Cardiac muscle cell (in vitro differentiated cells and primary cell): ENCODE results near the gene ZNRF3. TPM values are rescaled to one million over a fixed set of nuclear protein-coding genes. Genes with fewer than 3 reads are reported as not detected.
A peak's percentile ranks its signal among the peaks of the same experiment; 100 is the strongest.
"Not testable (repeated sequence)": the region's sequence is repeated elsewhere in the genome, so short reads cannot be mapped to it uniquely, and the experiment has no call there.

Source experiments
- DNase-seq, 2 donors: peaks; one replicate each; pipeline versions ENCODE4 v3.0.0 to v3.0.0-alpha.2; 2010 to 2017; ENCODE audit warnings: low read depth in 1 of 2, low spot score in 1 of 2
- H3K27ac ChIP-seq: fragments of 200-600 bp; sonication (generic); 2 replicates; pipeline ENCODE4 v1.5.1; 2016
- H3K27me3 ChIP-seq: fragments of 200-600 bp; sonication (generic); 2 replicates; pipeline ENCODE4 v1.6.0; 2016; ENCODE audit warnings: control low read depth
- H3K36me3 ChIP-seq: fragments of 200-600 bp; sonication (generic); 2 replicates; pipeline ENCODE4 v1.5.1; 2016; ENCODE audit warnings: control low read depth
- H3K4me1 ChIP-seq: fragments of 200-600 bp; sonication (generic); 2 replicates; pipeline ENCODE4 v1.8.1; 2017; ENCODE audit warnings: low read depth, mild to moderate bottlenecking, mixed run types
- H3K4me3 ChIP-seq: fragments of 200-600 bp; sonication (generic); 2 replicates; pipeline ENCODE4 v1.5.1; 2016; ENCODE audit warnings: mild to moderate bottlenecking
- H3K9me3 ChIP-seq: fragments of 200-600 bp; sonication (generic); 2 replicates; pipeline ENCODE4 v1.5.1; 2017; ENCODE audit warnings: low read depth, mild to moderate bottlenecking, control low read depth
- polyA plus RNA-seq: library from polyadenylated mRNA; unstranded; fragments of >200 nt; fragmentation: Nextera tagmentation; extraction: Ambion mirVana; gene quantifications from 2 replicates; pipeline ENCODE4 v1.2.1, GENCODE V29; 2016
- total RNA-seq: library from RNA; depleted of rRNA; stranded (reverse); fragments of >200 nt; gene quantifications from 2 replicates; pipeline ENCODE4 v1.2.3, GENCODE V29; 2016
- TF ChIP-seq, protein P1 (sequence below): IDR thresholded peaks from 2 replicates; pipeline ENCODE4 v1.5.1; 2012; ENCODE audit warnings: low read depth, mild to moderate bottlenecking, low read length

Gene ZNRF3
- total and polyA plus RNA-seq, 2 experiments from 2014 or later = 23.8 to 40.4 TPM

DNA sequence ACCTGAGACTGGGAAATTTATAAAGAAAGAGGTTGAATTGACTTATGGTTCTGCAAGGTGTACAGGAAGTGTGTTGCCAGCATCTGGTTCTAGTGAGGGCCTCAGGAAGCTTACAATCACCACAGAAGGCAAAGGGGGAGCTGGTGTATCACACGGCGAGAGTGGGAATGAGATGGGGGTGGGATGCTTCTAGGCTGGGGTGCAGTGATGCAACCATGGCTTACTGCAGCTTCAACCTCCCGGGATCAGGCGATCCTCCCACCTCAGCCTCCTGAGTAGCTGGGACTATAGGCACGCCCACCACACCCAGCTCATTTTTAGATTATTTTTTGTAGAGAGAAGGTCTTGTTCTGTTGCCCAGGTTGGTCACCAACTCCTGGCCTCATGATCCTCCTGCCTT is 117.3 kb downstream of the ZNRF3 start:
- TF ChIP-seq, protein P1, sequence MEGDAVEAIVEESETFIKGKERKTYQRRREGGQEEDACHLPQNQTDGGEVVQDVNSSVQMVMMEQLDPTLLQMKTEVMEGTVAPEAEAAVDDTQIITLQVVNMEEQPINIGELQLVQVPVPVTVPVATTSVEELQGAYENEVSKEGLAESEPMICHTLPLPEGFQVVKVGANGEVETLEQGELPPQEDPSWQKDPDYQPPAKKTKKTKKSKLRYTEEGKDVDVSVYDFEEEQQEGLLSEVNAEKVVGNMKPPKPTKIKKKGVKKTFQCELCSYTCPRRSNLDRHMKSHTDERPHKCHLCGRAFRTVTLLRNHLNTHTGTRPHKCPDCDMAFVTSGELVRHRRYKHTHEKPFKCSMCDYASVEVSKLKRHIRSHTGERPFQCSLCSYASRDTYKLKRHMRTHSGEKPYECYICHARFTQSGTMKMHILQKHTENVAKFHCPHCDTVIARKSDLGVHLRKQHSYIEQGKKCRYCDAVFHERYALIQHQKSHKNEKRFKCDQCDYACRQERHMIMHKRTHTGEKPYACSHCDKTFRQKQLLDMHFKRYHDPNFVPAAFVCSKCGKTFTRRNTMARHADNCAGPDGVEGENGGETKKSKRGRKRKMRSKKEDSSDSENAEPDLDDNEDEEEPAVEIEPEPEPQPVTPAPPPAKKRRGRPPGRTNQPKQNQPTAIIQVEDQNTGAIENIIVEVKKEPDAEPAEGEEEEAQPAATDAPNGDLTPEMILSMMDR = no peak

GRCh38 chr22:29002603-29003002 is 119.2 kb downstream of the ZNRF3 start:
- Histone ChIP-seq H3K9me3 (no peaks in the 10 kb centered on the region), H3K27ac (peak overlapping the region; percentile 86), H3K4me3 (no peak overlapping the region), H3K4me1 (peaks cover 73% of the 10 kb centered on the region), H3K36me3 (no peaks in the 10 kb centered on the region), H3K27me3 (no peaks in the 10 kb centered on the region)
- no peak for DNase-seq
- TF ChIP-seq, protein P1 = no peak

More for the DNA sequence above, 117.3 kb downstream of the ZNRF3 start:
- H3K36me3 ChIP-seq = no peaks in the 10 kb centered on the region
- H3K4me1 ChIP-seq = peaks cover 57% of the 10 kb centered on the region
- no peak overlapping the region for H3K27ac ChIP-seq
- H3K4me3 ChIP-seq = no peak overlapping the region
- DNase-seq = no peak
- no peaks in the 10 kb centered on the region for H3K27me3 ChIP-seq
- no peaks in the 10 kb centered on the region for H3K9me3 ChIP-seq

DNA sequence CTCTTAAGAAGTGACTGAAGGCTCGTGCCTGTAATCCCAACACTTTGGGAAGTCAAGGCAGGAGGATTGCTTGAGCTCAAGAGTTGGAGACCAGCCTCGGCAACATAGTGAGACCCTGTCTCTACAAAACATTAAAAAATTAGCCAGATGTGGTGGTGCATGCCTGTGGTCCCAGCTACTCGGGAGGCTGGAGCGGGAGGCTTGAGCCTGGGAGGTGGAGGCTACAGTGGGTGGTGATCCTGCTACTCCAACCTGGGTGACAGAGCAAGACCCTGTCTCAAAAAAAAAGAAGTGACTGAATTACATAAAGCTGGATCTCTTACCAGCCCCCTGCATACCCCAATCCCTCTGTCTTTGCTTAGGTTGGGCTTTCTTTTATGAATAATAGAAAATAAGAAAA is 120.2 kb downstream of the ZNRF3 start:
- Histone ChIP-seq H3K9me3 (no peaks in the 10 kb centered on the region), H3K27me3 (no peaks in the 10 kb centered on the region), H3K4me3 (no peak overlapping the region), H3K36me3 (no peaks in the 10 kb centered on the region), H3K27ac (peak overlapping the region; percentile 86), H3K4me1 (peaks cover 79% of the 10 kb centered on the region)
- TF ChIP-seq, protein P1 = no peak
- no peak for DNase-seq

DNA sequence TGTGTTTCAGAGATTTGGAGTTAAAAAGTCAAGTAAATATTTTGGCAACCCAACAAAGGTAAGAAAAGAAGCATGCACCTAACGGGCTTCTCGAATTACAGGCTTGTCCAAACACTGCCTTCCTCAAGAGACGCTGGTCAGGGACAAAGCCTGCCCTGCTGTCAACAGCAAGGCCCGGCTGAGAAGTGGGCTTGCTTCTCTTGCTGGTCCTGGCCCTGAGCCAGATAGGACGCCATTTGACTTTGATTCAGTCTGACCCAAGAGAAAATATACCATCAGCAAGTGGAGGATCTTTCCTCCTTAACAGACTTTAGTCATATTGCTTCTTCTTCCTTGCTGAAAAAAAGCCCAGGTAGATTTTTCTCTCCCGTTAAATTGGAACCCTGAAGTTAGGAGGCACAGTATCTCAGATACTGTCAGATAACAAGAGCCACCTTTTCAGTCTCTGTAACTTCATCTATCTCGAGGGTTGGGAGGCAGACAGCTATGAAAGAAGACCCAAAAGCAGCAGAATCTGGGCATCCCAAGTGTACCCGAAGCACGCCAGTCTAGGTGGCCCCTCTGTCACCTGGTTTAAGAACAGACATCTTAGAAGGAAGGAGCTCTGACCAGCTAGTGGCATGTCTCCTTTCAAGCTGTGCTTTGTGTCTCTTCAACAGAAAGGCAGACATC is 120.7 kb downstream of the ZNRF3 start:
- H3K27ac ChIP-seq = peak overlapping the region; percentile 86
- H3K4me1 ChIP-seq = peaks cover 81% of the 10 kb centered on the region
- no peak overlapping the region for H3K4me3 ChIP-seq
- H3K36me3 ChIP-seq = no peaks in the 10 kb centered on the region
- no peaks in the 10 kb centered on the region for H3K9me3 ChIP-seq
- DNase-seq = peak in 1 of 2 donors; percentile 83
- no peaks in the 10 kb centered on the region for H3K27me3 ChIP-seq
- TF ChIP-seq, protein P1 = no peak

- peak overlapping the region; percentile 3 for H3K4me3 ChIP-seq
- no peaks in the 10 kb centered on the region for H3K9me3 ChIP-seq
- no peaks in the 10 kb centered on the region for H3K27me3 ChIP-seq
- no peaks in the 10 kb centered on the region for H3K36me3 ChIP-seq
- peak in 1 of 2 donors; percentile 88 for DNase-seq
- peak overlapping the region; percentile 86 for H3K27ac ChIP-seq
- TF ChIP-seq, protein P1 = no peak
- H3K4me1 ChIP-seq = peaks cover 80% of the 10 kb centered on the region
These were observed 121.4 kb downstream of the ZNRF3 start for GRCh38 chr22:29004647-29005371.

DNA sequence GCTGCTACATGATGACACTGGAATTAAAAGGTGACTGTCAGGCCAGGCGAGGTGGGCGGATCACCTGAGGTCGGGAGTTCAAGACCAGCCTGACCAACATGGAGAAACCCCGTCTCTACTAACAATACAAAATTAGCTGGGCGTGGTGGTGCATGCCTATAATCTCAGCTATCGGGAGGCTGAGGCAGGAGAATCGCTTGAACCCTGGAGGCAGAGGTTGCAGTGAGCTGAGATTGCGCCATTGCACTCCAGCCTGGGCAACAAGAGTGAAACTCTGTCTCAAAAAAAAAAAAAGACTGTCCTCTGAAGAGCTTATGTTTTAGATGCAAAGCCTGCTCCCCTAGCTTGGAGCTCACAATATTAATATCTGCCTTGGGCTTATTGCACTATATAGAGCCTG is 122.4 kb downstream of the ZNRF3 start:
- not testable (repeated sequence) for H3K27me3 ChIP-seq, DNase-seq, H3K4me3 ChIP-seq, H3K9me3 ChIP-seq, H3K36me3 ChIP-seq
- Histone ChIP-seq H3K4me1 (peaks cover 73% of the 10 kb centered on the region), H3K27ac (peak overlapping the region; percentile 86)
